PFSK-1 (cell line): ENCODE measurements around the gene STAC3.

Experiments used
- POLR2AphosphoS5 ChIP-seq: IDR thresholded peaks from 2 replicates; pipeline ENCODE4 v1.6.1; 2012; ENCODE audit warnings: low read depth, mild to moderate bottlenecking, control low read depth, low read length, moderate library complexity
- REST ChIP-seq, 2 experiments: IDR thresholded peaks; 2 replicates each; pipeline versions ENCODE4 v1.6.1 to v1.8.0; 2011 to 2012; ENCODE audit warnings: low read depth in 2 of 2, low read length in 2 of 2, control low read depth in 1 of 2, inconsistent platforms in 1 of 2, mild to moderate bottlenecking in 1 of 2, moderate library complexity in 1 of 2; ENCODE audit not compliant: insufficient read depth in 1 of 2
- TAF1 ChIP-seq: IDR thresholded peaks from 2 replicates; pipeline ENCODE4 v1.6.1; 2012; ENCODE audit warnings: low read length, control low read depth, borderline replicate concordance; ENCODE audit not compliant: insufficient read depth

GRCh38 chr12:57215668-57216013 lies 35.3 kb downstream of the STAC3 start:
- TF ChIP-seq REST (IDR thresholded peaks at IDR 0.05; ENCODE audit: insufficient read depth in 1 of 2, low read depth in 2 of 2, low read length in 2 of 2) (no peak), POLR2AphosphoS5 (no peak), TAF1 (no peak)
